ENCODE data around the gene MPHOSPH10.
"Not testable (repeated sequence)": the region's sequence is repeated elsewhere in the genome, so short reads cannot be mapped to it uniquely, and the experiment has no call there.

MPHOSPH10 gene

DNA sequence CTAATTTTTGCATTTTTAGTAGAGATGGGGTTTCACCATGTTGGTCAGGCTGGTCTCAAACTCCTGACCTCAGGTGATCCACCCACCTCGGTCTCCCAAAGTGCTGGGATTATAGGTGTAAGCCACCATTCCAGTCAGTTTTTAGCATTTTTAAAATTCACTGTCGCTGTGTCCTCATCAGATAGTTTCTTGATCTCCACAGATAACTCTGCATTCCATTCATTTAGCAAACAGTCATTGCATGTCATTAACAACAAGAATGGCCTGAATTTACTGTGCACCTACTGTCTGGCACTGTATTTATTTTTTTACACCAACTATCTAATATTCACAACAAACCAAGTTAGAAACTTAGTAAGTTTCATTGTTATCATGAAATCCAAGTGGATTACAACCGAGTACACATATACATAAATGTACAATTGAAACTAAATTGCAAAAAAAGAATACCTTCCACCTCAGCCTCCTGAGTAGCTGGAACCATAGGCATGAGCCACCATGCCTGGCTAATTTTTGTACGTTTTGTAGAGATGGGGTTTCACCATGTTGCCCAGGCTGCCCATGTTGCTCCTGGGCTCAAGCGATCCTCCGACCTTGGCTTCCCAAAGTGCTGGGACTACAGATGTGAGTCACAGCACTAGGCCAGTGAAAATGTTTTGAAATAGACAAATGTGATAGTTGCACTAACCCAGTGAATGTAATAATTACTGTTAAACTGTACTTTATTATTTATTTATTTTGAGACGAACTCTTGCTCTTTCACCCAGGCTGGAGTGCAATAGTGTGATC, 4.7 kb upstream of the MPHOSPH10 start:
- no peak for DNase-seq (ENCODE audit: low read depth)

DNA sequence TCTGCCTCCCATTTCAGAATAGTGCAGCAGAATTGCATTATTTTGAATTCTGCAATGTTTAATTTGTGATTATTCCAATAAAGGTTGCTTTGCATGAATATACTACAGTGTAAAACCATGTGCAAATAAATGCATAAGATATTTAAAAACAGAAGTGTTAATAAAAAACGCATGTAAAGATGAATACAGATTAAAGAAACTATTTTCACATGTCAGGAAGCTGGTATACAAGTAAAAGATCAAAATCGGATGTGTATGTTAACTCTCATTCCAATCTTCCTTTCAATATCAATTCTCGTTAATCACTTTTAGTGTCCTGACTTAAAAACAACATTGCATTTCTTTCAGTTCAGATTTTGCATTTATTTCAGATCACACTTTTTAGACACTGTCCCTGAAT, 3.5 kb upstream of the MPHOSPH10 start:
- DNase-seq (ENCODE audit: low read depth) = no peak

DNA sequence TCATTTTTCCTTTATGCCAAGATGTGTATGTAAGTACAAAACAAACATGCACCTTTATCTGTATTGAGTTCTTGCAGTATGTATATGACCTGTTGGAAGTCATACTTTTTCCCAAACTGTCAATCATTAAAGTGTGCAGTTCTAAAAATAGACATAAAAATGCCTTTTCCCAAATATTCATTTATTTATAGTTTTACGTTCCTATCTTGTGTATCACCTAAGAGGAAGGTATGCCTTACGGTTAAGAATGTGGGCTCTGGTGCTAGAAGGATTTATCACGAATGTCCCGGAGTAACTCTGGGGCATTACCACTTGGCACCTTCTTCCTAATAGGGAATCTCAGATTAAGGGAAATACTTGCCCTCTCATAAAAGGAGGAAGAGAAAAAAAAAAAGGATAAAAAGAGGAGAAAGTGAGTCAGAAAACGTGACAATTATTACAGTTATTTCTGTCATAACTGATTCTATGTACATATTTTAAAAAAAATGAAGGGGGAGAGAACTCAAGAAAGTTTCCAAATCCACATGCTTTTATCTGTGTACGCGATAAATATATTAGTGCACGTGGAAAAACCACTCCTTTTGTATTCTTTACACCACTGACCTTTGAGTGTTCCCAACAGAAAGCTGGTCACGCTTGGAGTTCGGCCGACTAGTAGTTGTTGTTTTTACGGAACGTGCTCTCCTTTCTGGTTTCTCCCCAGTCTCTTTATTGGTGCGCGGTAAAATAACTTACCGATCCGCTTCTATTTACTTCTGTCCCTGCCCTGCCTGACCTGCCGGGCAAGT, 1.1 kb upstream of the MPHOSPH10 start:
- no peak for DNase-seq (ENCODE audit: low read depth)

DNA sequence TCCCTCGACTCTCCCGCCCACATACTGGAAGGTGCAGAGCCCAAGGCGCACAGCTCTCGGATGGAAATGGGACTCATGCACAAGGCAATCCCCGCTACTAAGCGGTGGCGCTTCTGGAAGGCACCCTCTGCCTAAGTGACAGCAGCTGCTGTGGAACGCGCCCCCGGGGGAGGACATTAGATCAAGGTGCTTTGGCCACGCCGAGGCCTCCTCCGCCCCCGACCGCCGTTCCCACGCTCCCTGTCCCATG, 607 bp upstream of the MPHOSPH10 start:
- no peak for DNase-seq (ENCODE audit: low read depth)

DNA sequence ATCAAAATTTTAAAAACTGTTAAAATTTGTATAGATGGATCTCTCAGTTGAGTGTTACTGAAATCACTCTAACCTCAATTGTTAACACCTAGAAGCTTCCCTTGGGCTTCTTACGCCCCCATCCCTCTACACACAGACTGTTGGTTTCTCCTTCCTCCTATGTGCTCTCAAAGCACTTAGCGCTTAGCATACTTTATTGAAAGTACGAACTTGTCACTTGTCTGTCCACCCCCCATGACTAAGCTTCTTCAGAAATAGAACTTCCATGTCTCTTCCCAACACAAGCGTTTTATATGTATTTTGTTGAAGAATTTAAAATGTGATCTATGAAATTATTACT, 441 bp downstream of the MPHOSPH10 start:
- no peak for DNase-seq (ENCODE audit: low read depth)

DNA sequence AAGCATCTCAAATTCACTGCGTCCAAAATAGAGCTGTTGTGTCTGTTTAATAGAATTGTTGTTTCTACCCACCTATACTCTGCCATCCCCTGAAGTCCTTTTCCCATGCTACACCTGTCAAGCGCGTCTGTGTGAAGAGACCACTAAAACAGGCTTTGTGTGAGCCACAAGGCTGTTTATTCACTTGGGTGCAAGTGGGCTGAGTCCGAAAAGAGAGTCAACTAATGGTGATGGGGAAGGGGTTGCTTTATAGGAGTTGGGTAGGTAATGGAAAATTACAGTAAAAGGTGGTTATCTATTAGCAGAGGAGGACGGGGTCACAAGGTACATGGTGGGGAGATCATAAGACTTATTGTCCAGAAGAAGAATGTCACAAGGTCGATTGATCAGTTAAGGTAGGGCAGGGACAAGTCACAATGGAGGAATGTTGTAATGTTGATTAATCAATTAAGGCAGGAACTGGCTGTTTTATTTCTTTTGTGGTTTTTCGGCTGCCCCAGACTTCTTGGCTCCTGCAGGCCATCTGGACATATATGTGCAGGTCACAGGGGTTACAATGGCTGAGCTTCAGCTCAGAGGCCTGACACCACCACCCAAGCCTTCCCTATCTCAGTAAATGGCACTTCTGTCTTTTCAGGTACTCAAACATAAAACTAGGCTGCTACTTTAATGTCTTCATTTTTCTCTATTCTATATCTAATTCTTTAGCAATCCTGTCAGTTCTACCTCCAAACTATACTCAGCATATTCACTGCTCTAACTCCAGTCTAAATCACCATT, 1.1 kb downstream of the MPHOSPH10 start:
- DNase-seq (ENCODE audit: low read depth) = not testable (repeated sequence)

DNA sequence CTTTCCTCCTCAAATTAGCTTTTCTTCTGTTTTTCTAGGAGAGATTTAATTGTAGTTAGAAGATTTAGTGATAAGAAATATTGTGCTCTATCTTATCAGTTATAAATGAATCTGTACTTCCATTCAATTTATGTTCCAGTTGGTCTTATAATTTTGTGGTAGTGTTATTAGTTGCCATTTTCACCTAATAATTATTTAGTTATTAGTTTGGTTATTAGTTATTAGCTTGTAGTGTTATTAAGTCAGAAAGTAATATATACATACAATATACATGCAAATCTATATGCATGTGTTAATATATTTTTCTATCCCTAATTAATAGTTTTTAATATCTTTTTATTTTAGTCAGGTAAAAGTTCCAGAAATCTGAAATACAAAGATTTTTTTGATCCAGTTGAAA, 3.2 kb downstream of the MPHOSPH10 start:
- DNase-seq (ENCODE audit: low read depth) = no peak

DNA sequence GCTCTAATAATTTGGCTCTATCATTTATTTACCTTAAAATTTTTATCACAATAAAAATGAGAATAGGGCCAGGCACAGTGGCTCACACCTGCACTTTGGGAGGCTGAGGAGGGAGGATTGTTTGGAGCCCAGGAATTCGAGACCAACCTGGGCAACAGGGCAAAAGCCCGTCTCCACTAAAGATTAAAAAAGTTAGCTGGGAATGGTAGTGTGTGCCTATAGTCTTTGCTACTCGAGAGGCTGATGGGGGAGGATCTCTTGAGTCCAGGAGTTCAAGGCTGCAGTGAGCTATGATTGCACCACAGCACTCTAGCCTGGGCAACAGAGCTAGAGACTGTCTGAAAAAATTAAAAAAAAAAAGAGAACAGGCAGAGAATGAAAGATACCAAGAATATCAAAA, 5.7 kb downstream of the MPHOSPH10 start:
- DNase-seq (ENCODE audit: low read depth) = no peak

DNA sequence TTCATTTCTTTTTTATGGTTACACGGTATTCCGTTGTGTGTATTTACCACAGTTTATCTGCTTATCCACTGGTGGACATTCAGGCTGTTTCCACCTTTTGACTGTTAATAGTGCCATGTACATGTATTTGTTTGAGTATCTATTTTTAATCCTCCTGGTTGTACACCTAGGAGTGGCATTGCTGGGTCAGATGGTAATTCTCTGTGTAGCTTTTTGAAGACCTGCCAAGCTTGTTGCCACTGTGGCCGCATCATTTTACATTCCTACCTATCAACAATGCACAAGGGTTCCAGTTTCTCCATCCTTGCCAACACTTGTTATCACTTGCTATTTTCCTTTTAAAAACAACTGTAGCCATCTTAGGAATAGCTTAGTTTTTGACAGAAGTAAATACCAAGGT, 13.3 kb downstream of the MPHOSPH10 start:
- DNase-seq (ENCODE audit: low read depth) = no peak

DNA sequence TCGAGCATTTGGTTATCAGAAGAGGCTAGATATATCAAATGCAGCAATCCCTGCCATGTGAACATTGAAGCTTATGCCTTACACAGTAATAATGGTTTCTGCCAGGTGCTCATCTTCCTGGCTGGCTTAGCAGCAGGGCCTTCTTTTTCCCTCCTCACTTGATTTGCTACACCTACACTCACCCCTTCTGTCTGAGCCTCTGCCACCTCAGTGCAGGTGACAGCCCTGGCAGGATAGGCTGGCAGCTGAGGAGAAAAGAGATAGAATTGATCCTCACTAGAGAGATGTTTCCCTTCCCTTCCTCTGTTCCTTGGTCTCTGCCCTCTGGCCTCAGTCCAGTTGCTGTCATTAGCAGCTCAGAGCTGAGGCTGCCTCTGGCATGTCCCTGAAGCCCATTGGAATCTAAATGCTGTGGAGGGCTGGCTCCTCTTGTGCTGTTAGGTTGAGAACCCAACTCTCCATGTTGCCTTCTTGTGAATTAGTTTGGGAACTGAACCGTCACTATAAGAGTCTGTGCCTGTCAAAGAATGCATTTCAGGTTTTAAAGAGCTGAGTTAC, 18.2 kb downstream of the MPHOSPH10 start:
- no peak for DNase-seq (ENCODE audit: low read depth)

DNA sequence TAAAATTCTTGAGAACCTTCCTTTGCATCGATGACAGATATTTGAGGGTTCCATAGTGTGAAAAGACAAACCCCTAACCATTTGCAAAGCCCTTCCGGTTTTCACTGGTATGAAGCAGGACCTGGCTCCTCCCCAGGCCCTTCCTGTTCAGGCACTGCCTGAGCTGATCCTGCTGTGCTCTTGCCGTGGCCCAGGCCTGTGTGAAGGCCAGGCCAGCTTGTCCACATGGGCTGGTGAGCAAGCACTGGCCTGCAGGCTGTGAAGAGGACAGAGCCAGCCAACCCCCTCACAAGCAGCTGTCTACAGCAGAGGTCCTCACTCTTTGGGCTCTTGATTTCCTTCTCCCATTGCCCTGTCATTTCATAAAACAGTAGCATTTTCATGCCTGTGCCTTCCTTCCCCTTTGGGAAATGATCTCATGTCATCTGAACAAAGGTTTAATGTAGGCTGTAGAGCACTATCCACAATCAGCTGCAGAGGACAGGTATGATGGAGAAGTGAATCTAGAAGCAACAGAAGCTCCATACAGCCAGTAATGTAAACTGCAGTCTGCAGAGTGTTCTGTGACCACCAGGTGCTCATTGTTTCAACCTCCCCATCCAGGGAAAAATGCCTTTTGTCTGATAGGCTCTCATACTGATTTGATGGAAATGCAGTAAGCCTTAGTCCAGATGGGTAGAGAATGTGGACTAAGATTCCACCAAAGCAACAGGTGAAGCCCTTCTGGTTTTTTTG, 19.8 kb downstream of the MPHOSPH10 start:
- no peak for DNase-seq (ENCODE audit: low read depth)

DNA sequence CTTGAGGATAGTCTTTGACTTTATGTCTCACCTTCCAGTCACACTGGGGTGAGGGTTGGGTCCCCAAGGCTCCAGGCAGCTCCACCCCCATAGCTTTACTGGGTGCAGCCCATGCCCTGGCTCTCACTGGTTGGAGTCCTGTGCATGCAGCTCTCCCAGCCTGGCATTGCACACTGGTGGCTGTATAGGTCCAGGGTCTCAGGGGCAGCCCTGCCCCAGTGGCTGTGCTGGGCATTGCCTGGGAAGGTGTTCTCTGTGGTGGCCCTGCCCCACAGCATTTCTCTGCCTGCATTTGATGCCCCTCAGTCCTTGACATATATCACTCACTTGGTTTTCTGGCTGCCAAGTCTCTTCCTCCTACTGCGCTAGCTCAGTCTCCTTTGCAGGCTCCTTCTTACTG, 21.2 kb downstream of the MPHOSPH10 start:
- DNase-seq (ENCODE audit: low read depth) = no peak

DNA sequence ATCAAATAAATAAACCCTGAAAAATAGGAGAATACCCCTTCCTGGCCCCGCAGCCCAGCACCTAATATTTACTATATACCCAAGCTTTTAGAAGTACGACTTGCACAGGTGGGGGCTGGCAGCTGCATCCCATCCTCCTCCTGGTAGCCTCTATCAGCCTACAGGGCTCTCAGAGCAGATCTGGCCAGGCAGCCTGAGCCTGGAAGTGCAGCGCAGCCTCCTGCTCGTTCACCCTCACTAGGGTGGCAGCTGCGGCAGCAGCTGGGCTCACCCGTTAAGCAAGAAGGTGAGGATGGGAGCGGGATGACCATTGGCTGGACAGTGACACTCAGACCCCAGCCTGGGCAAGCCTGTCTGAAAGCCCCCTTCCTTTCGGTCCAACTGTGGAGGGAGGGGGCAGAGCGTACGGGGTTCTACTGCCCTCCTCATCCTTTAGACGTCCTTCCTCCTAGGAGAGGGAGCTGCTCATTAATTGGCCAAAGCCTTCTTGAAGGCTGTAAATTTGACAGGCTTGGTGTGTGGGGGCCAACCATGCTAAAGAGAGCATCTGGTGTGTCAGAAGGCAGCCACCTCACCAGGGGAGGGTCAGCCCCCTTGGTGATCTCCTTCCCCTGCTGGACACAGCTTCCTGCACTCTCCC, 23.3 kb downstream of the MPHOSPH10 start:
- DNase-seq (ENCODE audit: low read depth) = no peak

DNA sequence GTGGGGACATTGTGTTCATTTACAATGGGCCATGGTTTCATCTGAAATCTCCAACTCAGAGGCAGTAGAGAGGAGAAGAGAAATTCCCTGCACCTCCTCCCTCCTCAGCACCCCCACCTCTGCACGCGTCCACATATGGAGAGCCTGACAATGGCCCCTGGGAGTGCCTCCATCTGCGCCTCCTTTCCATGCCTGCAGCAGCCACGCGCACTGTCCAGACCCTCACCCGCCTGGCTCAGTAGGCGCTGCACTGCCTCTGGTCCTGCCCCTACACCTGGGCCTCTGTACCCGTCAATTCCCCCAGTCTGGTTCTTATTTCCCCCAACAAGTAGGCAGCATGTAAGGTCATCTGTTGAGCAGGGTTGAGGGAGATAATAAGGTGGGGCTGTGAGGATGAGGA, 23.8 kb downstream of the MPHOSPH10 start:
- DNase-seq (ENCODE audit: low read depth) = no peak

DNA sequence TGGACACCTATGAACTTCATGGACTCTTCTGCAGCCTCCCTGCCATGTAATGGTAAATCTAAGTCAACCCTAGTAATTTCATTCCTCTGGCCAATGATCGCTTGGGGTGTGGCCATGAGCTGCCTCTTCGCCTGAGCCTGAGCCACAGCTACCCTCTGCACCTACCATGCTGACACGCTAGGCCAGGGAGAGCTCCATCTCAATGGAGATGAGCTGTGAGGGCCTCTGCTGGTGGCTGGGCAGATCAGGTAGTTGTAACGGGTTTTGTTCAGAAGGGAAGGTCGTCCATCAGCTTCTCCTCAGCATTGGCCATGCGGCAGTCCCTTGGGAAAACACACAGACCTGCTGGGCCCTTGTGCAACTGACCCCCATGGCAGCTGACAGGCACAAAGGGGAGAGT, 24.4 kb downstream of the MPHOSPH10 start:
- DNase-seq (ENCODE audit: low read depth) = no peak

DNA sequence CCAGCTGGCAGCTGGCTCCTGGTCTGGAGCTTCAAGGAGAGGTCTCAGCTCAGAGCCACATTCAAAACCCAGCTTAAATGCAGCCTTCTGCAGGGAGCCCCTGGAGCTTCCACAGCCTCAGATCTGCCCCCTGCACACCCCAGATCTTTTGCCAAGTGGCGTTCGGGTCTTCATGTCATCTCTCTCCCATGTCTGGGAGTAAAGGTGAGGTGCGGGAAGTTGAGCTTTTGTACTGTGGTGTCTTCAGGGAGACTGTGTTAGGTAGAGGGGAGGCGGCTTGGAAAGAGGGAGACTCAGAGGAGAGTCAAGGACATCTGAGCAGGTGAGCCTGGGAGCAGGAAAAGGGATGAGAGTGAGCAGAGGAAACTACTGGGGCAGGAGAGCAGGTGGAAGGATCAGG, 25.4 kb downstream of the MPHOSPH10 start:
- DNase-seq (ENCODE audit: low read depth) = no peak

DNA sequence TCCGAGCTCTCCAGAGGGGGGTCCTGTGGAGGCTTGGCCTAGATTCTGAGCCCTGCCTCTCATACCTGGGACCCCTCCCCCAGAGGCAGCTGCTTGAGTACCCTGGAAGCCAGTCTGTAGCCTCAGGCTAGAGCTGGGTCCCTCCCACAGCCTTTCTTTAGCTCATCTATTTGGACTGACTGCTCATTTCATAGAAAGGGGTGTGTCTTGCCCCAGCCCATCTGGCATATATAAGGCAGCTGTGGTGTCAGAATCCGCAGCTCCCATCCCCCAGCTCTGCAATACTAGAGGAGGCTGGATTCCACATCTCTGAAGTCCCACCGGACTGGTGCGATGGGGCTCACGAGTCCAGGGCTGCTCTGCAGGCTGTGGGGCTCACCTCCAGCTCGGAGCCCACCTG, 26.1 kb downstream of the MPHOSPH10 start:
- no peak for DNase-seq (ENCODE audit: low read depth)

DNA sequence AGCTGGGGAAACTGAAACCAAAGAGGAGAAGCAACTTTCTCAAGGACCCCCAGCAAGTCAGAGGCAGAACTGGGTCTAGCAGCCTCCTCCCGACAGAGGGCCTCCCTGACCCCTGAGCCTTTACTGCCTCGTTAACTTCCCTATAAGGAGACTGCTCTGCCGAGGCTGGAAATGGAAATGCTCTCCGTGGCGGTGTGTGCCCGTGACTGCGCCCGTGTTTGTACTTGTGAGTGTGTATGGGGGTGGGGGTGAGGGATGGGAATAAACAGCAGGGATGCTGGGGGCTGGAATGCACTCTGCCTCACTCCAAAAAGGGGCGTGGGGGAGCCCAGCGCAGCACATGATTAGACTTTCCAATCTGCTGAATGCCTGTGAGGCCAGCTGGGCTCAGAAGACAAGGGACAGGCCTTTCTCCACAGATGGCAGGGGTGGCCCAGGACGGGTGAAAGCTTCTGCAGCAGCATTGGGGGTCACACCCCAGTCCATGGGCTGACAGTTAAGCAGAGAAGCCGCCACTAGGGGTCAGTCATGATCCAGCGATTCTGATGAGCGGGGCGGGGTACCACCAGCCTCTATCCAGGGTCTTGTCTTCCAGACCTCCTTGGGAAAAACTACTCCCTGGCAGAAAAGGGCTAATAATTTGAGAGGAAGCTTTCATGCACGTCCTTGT, 26.8 kb downstream of the MPHOSPH10 start:
- DNase-seq (ENCODE audit: low read depth) = peak; percentile 50

DNA sequence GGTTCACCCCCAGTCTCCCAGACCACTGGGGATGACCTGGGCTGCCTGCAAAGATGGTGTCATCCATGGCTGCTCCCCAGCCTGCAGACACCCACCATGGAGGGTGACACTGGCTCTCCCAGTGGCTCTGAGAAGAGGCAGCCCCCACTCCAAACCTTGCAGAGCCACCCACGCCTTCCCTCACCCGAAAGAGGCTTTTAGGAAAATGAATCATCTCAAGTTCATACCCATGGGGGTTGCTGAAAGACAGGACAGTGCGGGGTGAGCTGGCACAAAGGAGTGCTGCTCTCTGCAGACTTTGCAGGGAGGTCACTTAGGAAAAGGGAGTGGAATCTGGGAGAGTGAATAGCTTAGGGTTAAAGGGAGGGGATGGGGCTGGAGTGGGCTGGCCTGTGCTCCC, 36.4 kb downstream of the MPHOSPH10 start:
- DNase-seq (ENCODE audit: low read depth) = no peak

DNA sequence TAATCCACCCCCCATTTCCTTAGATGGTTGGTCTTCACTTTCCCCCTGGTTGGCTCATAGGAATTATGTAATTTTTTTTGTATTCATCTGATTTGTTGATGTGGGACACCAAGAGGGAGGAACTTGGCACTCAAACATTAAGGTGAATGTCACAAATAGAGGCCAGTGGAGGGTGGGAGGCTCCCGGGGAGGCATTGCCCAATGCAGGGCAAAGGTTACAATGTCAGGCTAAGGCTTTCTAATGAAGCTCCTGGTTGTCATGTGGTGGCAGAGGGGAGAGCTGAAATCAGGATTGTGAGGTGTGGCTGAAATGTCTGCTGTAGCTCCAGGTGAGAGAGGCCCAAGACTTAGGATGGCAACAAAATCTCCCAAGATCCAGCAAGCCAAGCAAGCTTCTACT, 42.7 kb downstream of the MPHOSPH10 start:
- no peak for DNase-seq (ENCODE audit: low read depth)

DNA sequence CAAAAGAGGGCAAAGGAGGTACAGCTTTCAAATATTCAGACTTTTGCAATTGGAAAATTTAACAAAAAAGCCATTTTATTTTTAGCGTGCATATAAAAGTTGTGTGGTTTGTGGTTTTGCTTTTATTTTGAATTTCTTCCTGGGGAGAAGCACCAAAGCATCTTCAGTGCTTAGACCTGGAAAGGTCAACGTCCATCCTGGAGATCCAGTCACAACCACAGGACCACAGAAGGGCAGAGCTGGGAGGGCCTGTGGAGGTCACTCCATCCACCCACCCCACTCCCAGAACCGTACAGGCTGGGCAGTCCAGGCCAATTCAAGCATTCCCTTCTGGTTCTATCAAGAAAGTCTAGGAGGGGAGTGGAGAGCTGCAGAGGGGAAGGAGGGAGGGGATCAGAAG, 43.8 kb downstream of the MPHOSPH10 start:
- DNase-seq (ENCODE audit: low read depth) = no peak
